Tibial nerve (tissue), 4 donors: ENCODE results near the gene CD80. TPM values are rescaled to one million over a fixed set of nuclear protein-coding genes. Genes with fewer than 3 reads are reported as not detected.

Experiments used
- DNase-seq, 2 donors: peaks; one replicate each; pipeline ENCODE4 v3.0.0-alpha.2; 2019; ENCODE audit warnings: low spot score in 2 of 2
- H3K27ac ChIP-seq, 4 donors: fragments of 200-600 bp; sonication (generic) in 3 of 4; one replicate each; pipeline ENCODE4 v1.5.1; 2017 to 2019; ENCODE audit warnings: mild to moderate bottlenecking in 1 of 4
- H3K27me3 ChIP-seq, 2 donors: fragments of 200-600 bp; sonication (generic) in 1 of 2; one replicate each; pipeline versions ENCODE4 v1.5.1 to v1.6.0; 2017 to 2019
- H3K36me3 ChIP-seq, 3 donors: fragments of 200-600 bp; sonication (generic); one replicate each; pipeline ENCODE4 v1.5.1; 2018 to 2019
- H3K4me1 ChIP-seq, 4 donors: fragments of 200-600 bp; sonication (generic) in 3 of 4; one replicate each; pipeline ENCODE4 v1.5.1; 2017 to 2019
- H3K4me3 ChIP-seq, 4 donors: fragments of 200-600 bp; sonication (generic) in 3 of 4; one replicate each; pipeline ENCODE4 v1.5.1; 2017 to 2019; ENCODE audit warnings: mild to moderate bottlenecking in 1 of 4, moderate library complexity in 1 of 4
- H3K9me3 ChIP-seq, 4 donors: fragments of 200-600 bp; sonication (generic) in 3 of 4; one replicate each; pipeline ENCODE4 v1.5.1; 2017 to 2019
- EP300 ChIP-seq, 2 donors: sonication (generic); formaldehyde crosslinking; IDR thresholded peaks; one replicate each; pipeline ENCODE4 v1.6.1; 2017; ENCODE audit warnings: antibody characterized with exemption in 2 of 2, mild to moderate bottlenecking in 1 of 2
- POLR2A ChIP-seq, 2 donors: fragments of 450-650 bp; IDR thresholded peaks; one replicate each; pipeline ENCODE4 v1.6.1; 2017; ENCODE audit warnings: antibody characterized with exemption in 2 of 2, mild to moderate bottlenecking in 2 of 2, moderate library complexity in 2 of 2
- WGBS, 2 donors: methylation state at CpG; one replicate each; pipeline ENCODE4 v1.1.5; 2018; 5-methylcytosine and 5-hydroxymethylcytosine counted together
- total RNA-seq, 4 donors: library from RNA; depleted of rRNA; stranded (reverse); fragments of >200 nt; gene quantifications; one replicate each; pipeline ENCODE4 v1.1.0, GENCODE V29; 2016
- TF ChIP-seq, protein P1 (sequence below), 5 experiments: fragments of 200-600 bp in 3 of 5; fragments of 450-650 bp in 2 of 5; sonication (generic) in 3 of 5; IDR thresholded peaks; one replicate each; pipeline ENCODE4 v1.5.1; 2016 to 2019; ENCODE audit warnings: antibody characterized with exemption in 5 of 5, mild to moderate bottlenecking in 3 of 5, moderate library complexity in 2 of 5

CD80 gene
- total RNA-seq, 4 donors from 2014 or later: not detected

GRCh38 chr3:119600732-119601131 is 41.3 kb upstream of the CD80 start:
- Histone ChIP-seq H3K4me3 (no peak overlapping the region), H3K36me3 (no peaks in the 10 kb centered on the region), H3K27me3 (no peaks in the 10 kb centered on the region), H3K27ac (no peak overlapping the region), H3K4me1 (peaks cover 0 to 20% (median 0%) of the 10 kb centered on the region in 4 donors), H3K9me3 (no peaks in the 10 kb centered on the region)
- TF ChIP-seq POLR2A (IDR thresholded peaks at IDR 0.05): no peak
- TF ChIP-seq, protein P1, sequence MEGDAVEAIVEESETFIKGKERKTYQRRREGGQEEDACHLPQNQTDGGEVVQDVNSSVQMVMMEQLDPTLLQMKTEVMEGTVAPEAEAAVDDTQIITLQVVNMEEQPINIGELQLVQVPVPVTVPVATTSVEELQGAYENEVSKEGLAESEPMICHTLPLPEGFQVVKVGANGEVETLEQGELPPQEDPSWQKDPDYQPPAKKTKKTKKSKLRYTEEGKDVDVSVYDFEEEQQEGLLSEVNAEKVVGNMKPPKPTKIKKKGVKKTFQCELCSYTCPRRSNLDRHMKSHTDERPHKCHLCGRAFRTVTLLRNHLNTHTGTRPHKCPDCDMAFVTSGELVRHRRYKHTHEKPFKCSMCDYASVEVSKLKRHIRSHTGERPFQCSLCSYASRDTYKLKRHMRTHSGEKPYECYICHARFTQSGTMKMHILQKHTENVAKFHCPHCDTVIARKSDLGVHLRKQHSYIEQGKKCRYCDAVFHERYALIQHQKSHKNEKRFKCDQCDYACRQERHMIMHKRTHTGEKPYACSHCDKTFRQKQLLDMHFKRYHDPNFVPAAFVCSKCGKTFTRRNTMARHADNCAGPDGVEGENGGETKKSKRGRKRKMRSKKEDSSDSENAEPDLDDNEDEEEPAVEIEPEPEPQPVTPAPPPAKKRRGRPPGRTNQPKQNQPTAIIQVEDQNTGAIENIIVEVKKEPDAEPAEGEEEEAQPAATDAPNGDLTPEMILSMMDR (IDR thresholded peaks at IDR 0.05): peak in 1 of 5 experiments; percentile 18
- WGBS, 2 donors: 49 to 51% methylated on average over 5 of the region's 5 CpGs
- no peak for DNase-seq

DNA sequence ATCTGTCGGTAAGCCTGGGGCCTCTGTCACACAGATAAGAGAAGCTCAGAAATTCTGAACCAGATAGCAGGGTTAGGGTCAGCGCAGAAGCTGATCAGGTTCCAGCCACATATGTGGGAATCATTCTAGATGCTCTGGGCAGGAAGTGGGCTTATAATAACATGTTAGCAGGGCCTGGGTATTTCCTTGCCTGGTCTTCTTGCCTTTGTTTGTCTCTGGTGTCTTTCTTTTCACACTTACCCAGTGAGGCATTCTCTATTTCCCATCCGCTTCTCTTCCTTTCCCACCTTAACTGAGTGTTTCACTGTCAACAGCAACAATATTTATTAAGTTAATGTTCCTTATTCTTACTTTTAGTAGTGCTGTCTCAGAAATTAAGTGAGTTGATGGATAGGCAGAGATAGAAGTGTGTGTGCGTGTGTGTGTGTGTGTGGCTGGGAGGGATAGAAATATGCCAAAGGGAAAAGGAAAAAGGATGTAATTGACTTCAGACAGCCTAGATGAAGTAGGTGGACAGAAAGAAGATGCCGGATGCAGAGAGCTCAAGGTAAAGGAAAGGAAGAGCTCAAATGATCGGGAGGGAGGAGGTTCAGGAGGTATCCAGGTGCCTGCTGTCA is 40.3 kb upstream of the CD80 start:
- TF ChIP-seq POLR2A (IDR thresholded peaks at IDR 0.05) (no peak), EP300 (IDR thresholded peaks at IDR 0.05) (no peak)
- TF ChIP-seq, protein P1 (IDR thresholded peaks at IDR 0.05): no peak
- no peaks in the 10 kb centered on the region for H3K9me3 ChIP-seq
- no peaks in the 10 kb centered on the region for H3K36me3 ChIP-seq
- H3K4me3 ChIP-seq: no peak overlapping the region
- H3K27me3 ChIP-seq: no peaks in the 10 kb centered on the region
- no peak overlapping the region for H3K27ac ChIP-seq
- peaks cover 0 to 22% (median 0%) of the 10 kb centered on the region in 4 donors for H3K4me1 ChIP-seq
- WGBS, 2 donors: 91% methylated on average over 6 of the region's 6 CpGs
- DNase-seq: no peak

DNA sequence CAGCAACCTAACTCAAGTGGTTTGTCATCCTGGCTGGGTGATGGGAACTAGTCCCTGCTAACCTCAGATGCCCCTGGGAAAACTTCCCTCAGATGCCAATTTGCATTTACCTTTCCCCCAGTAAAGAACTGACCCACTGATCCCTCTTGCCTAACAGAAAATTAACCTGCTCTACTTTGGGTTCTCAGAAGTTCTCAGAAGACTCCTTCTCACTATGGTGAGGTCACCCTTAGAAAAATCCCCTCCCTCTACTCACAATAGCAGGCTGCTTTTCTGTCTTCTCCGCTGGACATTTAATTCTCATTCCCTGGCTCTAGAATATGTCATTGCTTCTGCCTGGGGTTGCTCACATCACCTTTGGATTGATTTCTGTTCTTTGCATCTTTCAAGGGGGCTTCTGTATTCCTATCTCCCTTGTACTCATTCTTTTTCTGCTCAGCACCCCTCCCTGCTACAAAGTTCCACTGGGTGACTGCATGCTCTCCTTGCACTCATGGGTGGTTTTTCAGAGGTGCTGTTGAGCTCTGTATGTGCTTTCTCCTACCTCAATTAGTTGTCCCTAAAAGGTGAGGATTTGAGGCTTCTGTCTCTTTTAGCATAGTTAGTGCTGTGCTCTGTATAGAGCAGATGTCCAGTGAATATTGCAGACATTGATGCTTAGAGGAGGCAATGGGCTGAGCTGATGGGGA is 39.1 kb upstream of the CD80 start:
- no peak for DNase-seq
- 84 to 94% methylated on average over 1 of the region's 1 CpG for WGBS, 2 donors
- Histone ChIP-seq H3K4me3 (no peak overlapping the region), H3K27me3 (no peaks in the 10 kb centered on the region), H3K9me3 (no peaks in the 10 kb centered on the region), H3K27ac (peak overlapping the region in 1 of 4 donors; percentile 58), H3K4me1 (peaks cover 0 to 22% (median 0%) of the 10 kb centered on the region in 4 donors), H3K36me3 (no peaks in the 10 kb centered on the region)
- no peak for TF ChIP-seq POLR2A (IDR thresholded peaks at IDR 0.05)
- TF ChIP-seq, protein P1 (IDR thresholded peaks at IDR 0.05): no peak
- TF ChIP-seq EP300 (IDR thresholded peaks at IDR 0.05): no peak

- TF ChIP-seq EP300 (IDR thresholded peaks at IDR 0.05): no peak
- H3K27me3 ChIP-seq: no peaks in the 10 kb centered on the region
- no peaks in the 10 kb centered on the region for H3K9me3 ChIP-seq
- 42 to 55% methylated on average over 7 of the region's 7 CpGs for WGBS, 2 donors
- no peaks in the 10 kb centered on the region for H3K36me3 ChIP-seq
- no peak within 1 kb of the TSS for H3K4me3 ChIP-seq
- no peak for DNase-seq
- peaks cover 0 to 22% (median 0%) of the 10 kb centered on the region in 4 donors for H3K4me1 ChIP-seq
- H3K27ac ChIP-seq: peak within 1 kb of the TSS in 2 of 4 donors; percentile 54 to 58
Observed at GRCh38 chr3:119597548-119598288, 38.3 kb upstream of the CD80 start, which contains the start of gene PLA1A. TSS of gene PLA1A (plus strand) at chr3:119597885. CDS start at chr3:119597914, 29 bp downstream.

DNA sequence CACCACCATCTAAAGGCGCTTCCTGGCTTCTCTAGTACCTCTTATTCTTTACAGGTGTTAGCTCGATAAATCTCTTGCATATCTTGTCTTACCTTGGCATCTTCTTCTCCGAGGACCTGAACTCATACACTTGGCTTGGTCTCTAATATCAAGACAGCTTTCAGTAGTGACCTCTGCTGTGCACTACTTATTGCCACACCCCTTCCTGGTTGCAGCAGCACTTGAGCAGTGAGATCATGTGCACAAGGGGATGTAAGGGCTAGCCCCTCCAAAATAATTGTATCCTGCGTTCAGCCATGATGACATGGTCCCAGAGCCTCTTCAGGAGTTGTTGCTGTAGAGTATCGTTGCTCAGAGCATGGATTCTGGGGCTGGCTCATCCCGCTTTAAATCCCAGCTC is 37.0 kb upstream of the CD80 start:
- Histone ChIP-seq H3K27me3 (no peaks in the 10 kb centered on the region), H3K4me1 (peaks cover 0 to 22% (median 0%) of the 10 kb centered on the region in 4 donors), H3K4me3 (no peak overlapping the region), H3K27ac (no peak overlapping the region), H3K36me3 (no peaks in the 10 kb centered on the region), H3K9me3 (no peaks in the 10 kb centered on the region)
- 79 to 88% methylated on average over 6 of the region's 6 CpGs for WGBS, 2 donors
- TF ChIP-seq POLR2A (IDR thresholded peaks at IDR 0.05) (no peak), EP300 (IDR thresholded peaks at IDR 0.05) (no peak)
- TF ChIP-seq, protein P1 (IDR thresholded peaks at IDR 0.05): no peak
- no peak for DNase-seq
